T-helper 1 cell (primary cell): ENCODE measurements around the gene SLC22A17.
"Not testable (repeated sequence)": the region's sequence is repeated elsewhere in the genome, so short reads cannot be mapped to it uniquely, and the experiment has no call there.

ENCODE experiments used
- DNase-seq, 5 donors: peaks; one replicate each; pipeline ENCODE4 v3.0.0-alpha.2; 2012 to 2020
- total RNA-seq, 4 donors: gene quantifications; one replicate each; lab custom pipeline; 2026; lab: John Stamatoyannopoulos, UW

Gene SLC22A17
- total RNA-seq: 6.4 to 12.0 (median 8.4) reads per million in 4 donors

GRCh38 chr14:23352506-23353432 lies at the start of gene SLC22A17:
Gene SLC22A17 (minus strand): TSS chr14:23352887.
- DNase-seq: peak in 4 of 5 donors; percentile 39 to 55 (median 48)

- DNase-seq: no peak
Observed at GRCh38 chr14:23401291-23401690, 48.6 kb upstream of the SLC22A17 start.

- not testable (repeated sequence) for DNase-seq
Observed at GRCh38 chr14:23400496-23401149, 47.9 kb upstream of the SLC22A17 start.

GRCh38 chr14:23399591-23399990 lies 46.9 kb upstream of the SLC22A17 start:
- DNase-seq: no peak

GRCh38 chr14:23399136-23399535 lies 46.4 kb upstream of the SLC22A17 start:
- no peak for DNase-seq

- DNase-seq: no peak
Observed at GRCh38 chr14:23398348-23398747, 45.7 kb upstream of the SLC22A17 start.

GRCh38 chr14:23396781-23397407 lies 44.2 kb upstream of the SLC22A17 start:
- no peak for DNase-seq

GRCh38 chr14:23396126-23396525 lies 43.4 kb upstream of the SLC22A17 start:
- DNase-seq: no peak

- DNase-seq: no peak
Observed at GRCh38 chr14:23392613-23393012, 39.9 kb upstream of the SLC22A17 start.

- not testable (repeated sequence) for DNase-seq
Observed at GRCh38 chr14:23389871-23390270, 37.2 kb upstream of the SLC22A17 start.

- no peak for DNase-seq
Observed at GRCh38 chr14:23389396-23389795, 36.7 kb upstream of the SLC22A17 start.

GRCh38 chr14:23388996-23389395 lies 36.3 kb upstream of the SLC22A17 start:
- DNase-seq: no peak

GRCh38 chr14:23387916-23388882 lies 35.5 kb upstream of the SLC22A17 start:
- no peak for DNase-seq

- no peak for DNase-seq
Observed at GRCh38 chr14:23386999-23387398, 34.3 kb upstream of the SLC22A17 start.

GRCh38 chr14:23386266-23386657 lies 33.6 kb upstream of the SLC22A17 start:
- DNase-seq: not testable (repeated sequence)

GRCh38 chr14:23385642-23386265 lies 33.1 kb upstream of the SLC22A17 start:
- no peak for DNase-seq

GRCh38 chr14:23385244-23385641 lies 32.6 kb upstream of the SLC22A17 start:
- no peak for DNase-seq

- DNase-seq: no peak
Observed at GRCh38 chr14:23384364-23385080, 31.8 kb upstream of the SLC22A17 start.

- DNase-seq: no peak
Observed at GRCh38 chr14:23382731-23383440, 30.2 kb upstream of the SLC22A17 start.

GRCh38 chr14:23382276-23382675 lies 29.6 kb upstream of the SLC22A17 start:
- no peak for DNase-seq
